Omental fat pad (tissue), 4 donors: ENCODE results near the gene AGMO. TPM values are rescaled to one million over a fixed set of nuclear protein-coding genes. Genes with fewer than 3 reads are reported as not detected.

Experiments
- ATAC-seq: fragments of 150-250 bp; one replicate; pipeline ENCODE4 v1.9.1; 2016; ENCODE audit warnings: mild to moderate bottlenecking, moderate library complexity; ENCODE audit not compliant: low FRiP score
- DNase-seq: peaks from one replicate; pipeline ENCODE4 v3.0.0-alpha.2; 2019; ENCODE audit warnings: low spot score
- total RNA-seq, 4 donors: library from RNA; depleted of rRNA; stranded (reverse); fragments of >200 nt; gene quantifications; one replicate each; pipeline ENCODE4 v1.1.0, GENCODE V29; 2016
- TF ChIP-seq, protein P1 (sequence below), 3 donors: fragments of 450-650 bp; IDR thresholded peaks; one replicate each; pipeline ENCODE4 v1.5.1; 2016 to 2017; ENCODE audit warnings: antibody characterized with exemption in 3 of 3, mild to moderate bottlenecking in 3 of 3, moderate library complexity in 2 of 3

AGMO gene
- total RNA-seq, 4 donors from 2014 or later: 2.2 to 21.1 (median 3.9) TPM

DNA sequence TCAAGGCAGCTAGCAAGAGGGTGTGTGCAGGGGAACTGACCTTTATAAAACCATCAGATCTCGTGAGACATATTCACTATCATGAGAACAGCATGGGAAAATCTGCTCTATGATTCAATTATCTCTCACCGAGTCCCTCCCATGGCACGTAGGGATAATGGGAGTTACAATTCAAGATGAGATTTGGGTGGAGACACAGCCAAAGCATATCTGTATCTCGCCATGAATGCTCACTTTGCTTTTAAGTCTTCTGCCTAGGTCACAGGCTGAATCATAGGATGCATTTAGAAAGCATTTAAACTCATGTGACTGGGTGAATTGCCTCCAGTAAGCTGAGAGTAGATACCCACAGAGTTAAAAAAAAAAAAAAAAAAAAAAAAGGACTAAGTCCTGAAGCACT is 220.0 kb downstream of the AGMO start:
- no peak for DNase-seq
- TF ChIP-seq, protein P1, sequence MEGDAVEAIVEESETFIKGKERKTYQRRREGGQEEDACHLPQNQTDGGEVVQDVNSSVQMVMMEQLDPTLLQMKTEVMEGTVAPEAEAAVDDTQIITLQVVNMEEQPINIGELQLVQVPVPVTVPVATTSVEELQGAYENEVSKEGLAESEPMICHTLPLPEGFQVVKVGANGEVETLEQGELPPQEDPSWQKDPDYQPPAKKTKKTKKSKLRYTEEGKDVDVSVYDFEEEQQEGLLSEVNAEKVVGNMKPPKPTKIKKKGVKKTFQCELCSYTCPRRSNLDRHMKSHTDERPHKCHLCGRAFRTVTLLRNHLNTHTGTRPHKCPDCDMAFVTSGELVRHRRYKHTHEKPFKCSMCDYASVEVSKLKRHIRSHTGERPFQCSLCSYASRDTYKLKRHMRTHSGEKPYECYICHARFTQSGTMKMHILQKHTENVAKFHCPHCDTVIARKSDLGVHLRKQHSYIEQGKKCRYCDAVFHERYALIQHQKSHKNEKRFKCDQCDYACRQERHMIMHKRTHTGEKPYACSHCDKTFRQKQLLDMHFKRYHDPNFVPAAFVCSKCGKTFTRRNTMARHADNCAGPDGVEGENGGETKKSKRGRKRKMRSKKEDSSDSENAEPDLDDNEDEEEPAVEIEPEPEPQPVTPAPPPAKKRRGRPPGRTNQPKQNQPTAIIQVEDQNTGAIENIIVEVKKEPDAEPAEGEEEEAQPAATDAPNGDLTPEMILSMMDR (IDR thresholded peaks at IDR 0.05): no peak
- no peak for ATAC-seq

DNA sequence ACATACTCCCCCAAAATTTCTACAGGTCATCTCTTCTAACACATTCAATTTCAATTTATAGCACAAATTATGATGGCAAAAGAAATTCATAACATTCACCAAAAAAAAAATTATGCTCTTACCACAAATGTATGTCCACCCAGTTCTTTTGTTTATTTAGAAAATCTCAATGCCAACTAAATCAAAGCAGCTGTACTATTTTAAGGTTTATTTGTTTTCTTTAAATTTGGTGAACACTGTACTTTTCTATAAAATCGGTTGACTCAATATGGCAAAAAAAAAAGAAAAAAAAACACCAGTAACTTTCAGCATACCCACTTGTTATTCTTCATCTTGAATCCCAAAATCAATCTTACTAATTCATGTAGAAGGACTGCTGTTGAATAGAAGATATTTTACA is 225.7 kb downstream of the AGMO start:
- DNase-seq (no peak), ATAC-seq (no peak)
- TF ChIP-seq, protein P1 (IDR thresholded peaks at IDR 0.05): no peak

DNA sequence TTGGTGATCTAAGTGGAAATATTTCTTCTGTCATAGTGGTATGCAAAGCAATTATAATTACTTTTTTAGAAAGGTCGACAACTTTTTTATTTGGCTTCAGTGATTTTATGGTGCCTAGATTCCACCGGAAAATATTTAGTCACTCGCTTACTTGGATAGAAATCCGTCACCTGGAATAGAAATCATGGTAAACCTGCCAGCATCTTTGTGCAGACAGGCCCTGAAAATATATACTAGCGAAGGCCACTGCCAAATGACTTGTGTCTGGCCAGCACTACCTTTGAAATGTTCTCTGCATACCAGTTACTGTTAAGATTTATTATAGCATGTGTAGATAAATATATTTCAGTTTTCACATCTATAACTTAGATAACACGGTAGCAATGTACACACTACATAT is 226.4 kb downstream of the AGMO start:
- TF ChIP-seq, protein P1 (IDR thresholded peaks at IDR 0.05): no peak

DNA sequence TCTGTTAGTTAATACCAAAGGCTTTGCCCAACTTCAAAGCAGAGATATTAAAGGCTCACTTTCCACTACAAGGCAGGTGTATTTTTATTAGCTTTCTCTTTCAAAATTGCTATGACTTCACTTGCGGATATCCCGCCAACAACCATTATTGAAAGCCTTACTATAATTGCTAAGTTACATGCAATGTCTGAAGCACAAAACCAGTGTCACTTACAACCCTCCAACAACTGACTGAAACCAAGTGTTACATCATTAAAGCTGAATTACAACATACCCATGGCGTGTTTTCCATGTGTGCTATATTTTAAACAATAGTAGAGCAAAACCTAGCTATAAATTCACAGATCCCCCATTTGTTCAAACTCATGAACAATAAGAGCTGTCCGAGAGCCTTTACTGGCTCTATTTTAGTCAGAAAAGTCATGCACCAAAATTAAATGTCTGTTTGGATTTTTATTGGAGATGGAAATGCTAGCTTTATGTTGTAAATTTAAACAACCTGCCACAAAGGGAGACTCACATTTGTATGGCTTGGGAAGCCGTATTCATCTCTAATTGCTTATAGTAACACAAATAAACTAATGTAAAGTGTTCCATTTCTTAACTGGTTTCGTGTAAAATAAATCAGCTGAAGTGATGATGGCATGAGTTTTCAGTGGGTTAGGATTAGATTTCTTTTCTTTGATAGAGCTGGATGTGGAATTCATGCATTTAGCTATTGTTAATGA is 227.1 kb downstream of the AGMO start:
- ATAC-seq: no peak
- TF ChIP-seq, protein P1 (IDR thresholded peaks at IDR 0.05): no peak

More for the DNA sequence above, 226.4 kb downstream of the AGMO start:
- no peak for ATAC-seq
- DNase-seq: no peak

DNA sequence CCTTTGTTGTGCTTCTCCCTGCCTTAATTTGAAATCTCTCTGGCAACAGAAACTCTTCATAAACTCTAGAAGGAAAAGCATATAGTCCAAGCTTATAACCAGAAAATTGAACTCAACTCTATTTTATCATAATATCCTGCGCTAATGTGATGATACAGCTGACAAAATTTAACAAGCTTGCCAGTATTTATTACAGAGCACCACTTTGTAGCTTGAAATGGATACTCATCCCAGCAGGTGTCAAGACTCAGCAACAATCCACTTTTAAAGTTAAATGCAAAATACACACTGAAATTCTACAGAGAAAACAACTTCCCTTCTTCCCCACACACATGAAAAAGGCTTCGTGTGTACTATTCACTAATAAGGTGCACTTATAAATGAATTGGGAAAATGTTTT is 228.9 kb downstream of the AGMO start:
- TF ChIP-seq, protein P1 (IDR thresholded peaks at IDR 0.05): no peak
- DNase-seq (no peak), ATAC-seq (no peak)

More for the DNA sequence above, 227.1 kb downstream of the AGMO start:
- DNase-seq: no peak

DNA sequence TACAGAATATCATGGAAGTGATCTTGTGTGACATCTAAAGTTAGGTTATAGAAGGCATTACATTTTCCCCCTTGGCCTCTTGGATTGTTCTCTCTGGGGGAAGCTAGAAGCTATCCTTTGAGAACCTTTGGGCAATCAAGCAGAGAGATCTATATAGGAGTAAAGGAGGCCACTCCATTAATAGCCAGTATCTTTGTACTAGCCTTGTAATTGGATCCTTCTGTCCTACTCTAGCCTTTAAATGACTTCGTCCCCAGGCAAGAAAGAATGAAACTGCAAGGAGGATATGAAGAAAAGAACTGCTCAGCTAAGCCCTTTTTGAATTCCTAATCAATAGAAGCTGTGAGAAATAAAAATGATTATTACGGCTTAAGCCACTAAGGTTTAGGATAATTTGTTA is 230.9 kb downstream of the AGMO start:
- TF ChIP-seq, protein P1 (IDR thresholded peaks at IDR 0.05): no peak
- no peak for ATAC-seq
- DNase-seq: no peak

DNA sequence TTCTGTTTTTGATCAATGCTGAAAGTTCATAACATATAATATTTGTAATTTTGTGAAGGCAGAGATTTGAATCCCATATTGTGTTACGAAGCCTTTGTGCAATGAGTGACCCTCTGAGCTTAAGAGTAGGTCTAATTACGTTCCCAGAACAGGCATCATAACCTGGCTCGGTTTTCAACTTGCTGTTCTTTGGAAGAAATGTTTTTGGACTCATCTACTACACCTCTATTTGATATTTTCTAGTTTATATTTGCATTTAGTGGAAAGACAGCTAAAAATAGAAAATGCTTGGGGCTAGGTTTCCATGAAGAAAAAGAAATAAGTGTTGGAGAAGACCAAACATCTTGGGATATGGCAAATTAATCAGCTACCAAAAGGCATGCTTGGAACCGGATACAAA is 234.8 kb downstream of the AGMO start:
- TF ChIP-seq, protein P1 (IDR thresholded peaks at IDR 0.05): no peak
- ATAC-seq (no peak), DNase-seq (no peak)
